Mesothelial cell of epicardium (in vitro differentiated cells): ENCODE measurements around the gene SLC9A1. TPM values are rescaled to one million over a fixed set of nuclear protein-coding genes. Genes with fewer than 3 reads are reported as not detected.

Source experiments
- DNase-seq, 2 experiments: peaks; one replicate each; pipeline ENCODE4 v3.0.0; 2021; ENCODE audit warnings: low spot score in 2 of 2; ENCODE audit not compliant: unreplicated experiment in 2 of 2
- H3K27ac Mint-ChIP-seq: 2 replicates; pipeline ENCODE4 v1.8.0; 2021; ENCODE audit warnings: mixed read lengths
- H3K27me3 Mint-ChIP-seq: 2 replicates; pipeline ENCODE4 v1.8.0; 2021; ENCODE audit warnings: low read depth, mixed read lengths
- H3K36me3 Mint-ChIP-seq: 2 replicates; pipeline ENCODE4 v1.8.0; 2021; ENCODE audit warnings: mixed read lengths
- H3K4me1 Mint-ChIP-seq: 2 replicates; pipeline ENCODE4 v1.8.0; 2021; ENCODE audit warnings: mixed read lengths
- H3K4me3 Mint-ChIP-seq: 2 replicates; pipeline ENCODE4 v1.8.0; 2021; ENCODE audit warnings: mild to moderate bottlenecking, moderate library complexity, mixed read lengths
- H3K9me3 Mint-ChIP-seq: 2 replicates; pipeline ENCODE4 v1.8.0; 2021; ENCODE audit warnings: mixed read lengths
- CTCF ChIP-seq: fragments of 200-600 bp; sonication (generic); IDR thresholded peaks from one replicate; pipeline ENCODE4 v1.5.0; 2021; ENCODE audit warnings: antibody characterized with exemption; ENCODE audit not compliant: unreplicated experiment
- total RNA-seq: library from RNA; stranded (reverse); gene quantifications from 3 replicates; pipeline ENCODE4 v1.2.1, GENCODE V29; 2021

Gene SLC9A1
- total RNA-seq, 1 donor from 2014 or later = 33.9 TPM

- TF ChIP-seq CTCF = no peak
- peak overlapping the region; percentile 71 for H3K27ac Mint-ChIP-seq
- no peaks in the 10 kb centered on the region for H3K36me3 Mint-ChIP-seq
- no peaks in the 10 kb centered on the region for H3K27me3 Mint-ChIP-seq
- peaks cover 18% of the 10 kb centered on the region for H3K4me1 Mint-ChIP-seq
- no peak overlapping the region for H3K4me3 Mint-ChIP-seq
- no peak for DNase-seq
- no peaks in the 10 kb centered on the region for H3K9me3 Mint-ChIP-seq
Measured at GRCh38 chr1:27057801-27058625, 96.9 kb downstream of the SLC9A1 start.

GRCh38 chr1:27057389-27057788, 97.5 kb downstream of the SLC9A1 start:
- peaks cover 18% of the 10 kb centered on the region for H3K4me1 Mint-ChIP-seq
- no peak for TF ChIP-seq CTCF
- no peak for DNase-seq
- H3K27me3 Mint-ChIP-seq = no peaks in the 10 kb centered on the region
- no peak overlapping the region for H3K27ac Mint-ChIP-seq
- H3K4me3 Mint-ChIP-seq = no peak overlapping the region
- no peaks in the 10 kb centered on the region for H3K9me3 Mint-ChIP-seq
- H3K36me3 Mint-ChIP-seq = no peaks in the 10 kb centered on the region

GRCh38 chr1:27053977-27054753, 100.8 kb downstream of the SLC9A1 start:
- H3K4me1 Mint-ChIP-seq = peaks cover 16% of the 10 kb centered on the region
- H3K27me3 Mint-ChIP-seq = no peaks in the 10 kb centered on the region
- no peak for DNase-seq
- no peak for TF ChIP-seq CTCF
- no peak overlapping the region for H3K4me3 Mint-ChIP-seq
- H3K36me3 Mint-ChIP-seq = no peaks in the 10 kb centered on the region
- no peaks in the 10 kb centered on the region for H3K9me3 Mint-ChIP-seq
- no peak overlapping the region for H3K27ac Mint-ChIP-seq

GRCh38 chr1:27052527-27052926, 102.4 kb downstream of the SLC9A1 start:
- Mint-ChIP-seq H3K36me3 (no peaks in the 10 kb centered on the region), H3K27me3 (no peaks in the 10 kb centered on the region), H3K4me1 (peaks cover 2% of the 10 kb centered on the region), H3K9me3 (no peaks in the 10 kb centered on the region), H3K4me3 (no peak overlapping the region), H3K27ac (no peak overlapping the region)
- no peak for DNase-seq
- TF ChIP-seq CTCF = no peak

GRCh38 chr1:27049607-27050006, 105.3 kb downstream of the SLC9A1 start:
- no peaks in the 10 kb centered on the region for H3K36me3 Mint-ChIP-seq
- H3K4me1 Mint-ChIP-seq = no peaks in the 10 kb centered on the region
- no peak overlapping the region for H3K4me3 Mint-ChIP-seq
- no peak for DNase-seq
- no peaks in the 10 kb centered on the region for H3K27me3 Mint-ChIP-seq
- no peak overlapping the region for H3K27ac Mint-ChIP-seq
- TF ChIP-seq CTCF = no peak
- H3K9me3 Mint-ChIP-seq = no peaks in the 10 kb centered on the region
